Nephron progenitor cell (in vitro differentiated cells): ENCODE data around the gene EIF2S3B.
A peak's percentile ranks its signal among the peaks of the same experiment; 100 is the strongest.

Source experiments
- DNase-seq: peaks from one replicate; pipeline ENCODE4 v3.0.0; 2021
- H3K27ac Mint-ChIP-seq: 2 replicates; pipeline ENCODE4 v1.8.0; 2021; ENCODE audit warnings: mild to moderate bottlenecking, moderate library complexity, mixed read lengths
- H3K27me3 Mint-ChIP-seq: 2 replicates; pipeline ENCODE4 v1.8.0; 2021; ENCODE audit warnings: mild to moderate bottlenecking, low read depth, mixed read lengths; ENCODE audit not compliant: poor library complexity
- H3K36me3 Mint-ChIP-seq: 2 replicates; pipeline ENCODE4 v1.8.0; 2021; ENCODE audit warnings: low read depth, mixed read lengths
- H3K4me1 Mint-ChIP-seq: 2 replicates; pipeline ENCODE4 v1.8.0; 2021; ENCODE audit warnings: mixed read lengths
- H3K4me3 Mint-ChIP-seq: 2 replicates; pipeline ENCODE4 v1.8.0; 2021; ENCODE audit warnings: mild to moderate bottlenecking, moderate library complexity, mixed read lengths
- H3K9me3 Mint-ChIP-seq: 2 replicates; pipeline ENCODE4 v1.8.0; 2021; ENCODE audit warnings: mild to moderate bottlenecking, moderate library complexity, mixed read lengths
- TF ChIP-seq, protein P1 (sequence below): fragments of 200-600 bp; sonication (generic); IDR thresholded peaks from 2 replicates; pipeline ENCODE4 v1.5.0; 2021; ENCODE audit warnings: antibody characterized with exemption

EIF2S3B gene

DNA sequence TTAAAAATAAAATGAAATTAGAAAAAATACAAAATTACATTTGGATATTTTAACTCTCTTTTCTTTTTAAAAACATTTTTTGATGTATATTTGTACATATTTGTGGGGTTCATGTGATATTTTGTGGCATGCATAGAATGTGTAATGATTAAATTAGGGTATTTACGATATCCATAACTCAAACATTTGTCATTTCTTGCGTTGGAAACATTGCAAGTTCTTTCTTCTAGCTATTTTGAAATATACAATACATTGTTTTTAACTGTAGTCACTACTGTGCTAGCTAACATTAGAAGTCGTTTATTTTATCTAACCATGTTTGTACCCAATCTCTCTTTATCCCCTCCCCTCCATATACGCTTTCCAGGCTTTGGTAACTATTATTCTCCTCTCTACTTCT, 13.9 kb upstream of the EIF2S3B start:
- H3K4me1 Mint-ChIP-seq = no peaks in the 10 kb centered on the region
- TF ChIP-seq, protein P1, sequence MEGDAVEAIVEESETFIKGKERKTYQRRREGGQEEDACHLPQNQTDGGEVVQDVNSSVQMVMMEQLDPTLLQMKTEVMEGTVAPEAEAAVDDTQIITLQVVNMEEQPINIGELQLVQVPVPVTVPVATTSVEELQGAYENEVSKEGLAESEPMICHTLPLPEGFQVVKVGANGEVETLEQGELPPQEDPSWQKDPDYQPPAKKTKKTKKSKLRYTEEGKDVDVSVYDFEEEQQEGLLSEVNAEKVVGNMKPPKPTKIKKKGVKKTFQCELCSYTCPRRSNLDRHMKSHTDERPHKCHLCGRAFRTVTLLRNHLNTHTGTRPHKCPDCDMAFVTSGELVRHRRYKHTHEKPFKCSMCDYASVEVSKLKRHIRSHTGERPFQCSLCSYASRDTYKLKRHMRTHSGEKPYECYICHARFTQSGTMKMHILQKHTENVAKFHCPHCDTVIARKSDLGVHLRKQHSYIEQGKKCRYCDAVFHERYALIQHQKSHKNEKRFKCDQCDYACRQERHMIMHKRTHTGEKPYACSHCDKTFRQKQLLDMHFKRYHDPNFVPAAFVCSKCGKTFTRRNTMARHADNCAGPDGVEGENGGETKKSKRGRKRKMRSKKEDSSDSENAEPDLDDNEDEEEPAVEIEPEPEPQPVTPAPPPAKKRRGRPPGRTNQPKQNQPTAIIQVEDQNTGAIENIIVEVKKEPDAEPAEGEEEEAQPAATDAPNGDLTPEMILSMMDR = no peak
- DNase-seq = no peak
- H3K4me3 Mint-ChIP-seq = no peak overlapping the region
- H3K9me3 Mint-ChIP-seq = peaks cover 6% of the 10 kb centered on the region
- H3K27ac Mint-ChIP-seq = no peak overlapping the region
- no peaks in the 10 kb centered on the region for H3K36me3 Mint-ChIP-seq
- H3K27me3 Mint-ChIP-seq = no peaks in the 10 kb centered on the region

DNA sequence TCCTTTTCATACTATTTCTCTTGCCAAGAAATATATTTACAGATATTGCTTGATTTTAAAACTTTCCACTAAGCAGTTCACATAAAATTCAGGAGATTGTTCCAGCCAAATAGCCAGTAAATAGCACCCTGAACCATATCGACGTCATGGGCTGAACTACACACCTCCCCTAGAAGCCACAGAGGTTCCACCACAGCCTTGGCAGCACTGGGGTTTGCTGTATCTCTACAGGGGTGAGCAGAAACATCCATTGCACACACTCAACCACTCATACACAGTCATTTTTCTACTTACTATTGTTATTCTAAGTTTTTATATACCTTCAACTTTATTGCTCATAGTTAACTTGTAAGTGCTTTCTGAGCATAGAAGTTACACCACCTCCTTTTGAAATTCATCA, 8.1 kb upstream of the EIF2S3B start:
- H3K27ac Mint-ChIP-seq = no peak overlapping the region
- no peak for DNase-seq
- TF ChIP-seq, protein P1 = no peak
- no peaks in the 10 kb centered on the region for H3K27me3 Mint-ChIP-seq
- H3K9me3 Mint-ChIP-seq = peaks cover 8% of the 10 kb centered on the region
- H3K36me3 Mint-ChIP-seq = no peaks in the 10 kb centered on the region
- H3K4me3 Mint-ChIP-seq = no peak overlapping the region
- H3K4me1 Mint-ChIP-seq = no peaks in the 10 kb centered on the region

DNA sequence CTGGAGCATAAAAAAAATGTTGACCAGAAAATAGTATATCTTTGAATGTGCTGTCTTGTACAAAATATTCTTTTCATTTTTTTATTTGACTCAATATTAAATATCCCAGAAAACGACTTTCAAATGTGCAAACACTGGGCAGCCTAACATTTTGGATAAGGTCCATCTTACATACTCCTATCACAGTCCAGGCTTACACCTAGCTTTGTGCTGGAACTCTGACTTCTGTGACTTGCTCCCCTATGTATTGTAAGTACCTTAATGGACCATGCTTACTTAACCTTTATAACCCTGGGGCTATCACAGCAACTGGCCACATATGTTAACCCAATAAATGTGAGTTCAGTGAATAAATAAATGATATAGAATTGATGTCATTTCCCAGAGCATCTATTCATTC, 7.6 kb upstream of the EIF2S3B start:
- Mint-ChIP-seq H3K36me3 (no peaks in the 10 kb centered on the region), H3K27me3 (no peaks in the 10 kb centered on the region), H3K4me3 (no peak overlapping the region), H3K27ac (no peak overlapping the region), H3K9me3 (peaks cover 11% of the 10 kb centered on the region), H3K4me1 (no peaks in the 10 kb centered on the region)
- TF ChIP-seq, protein P1 = no peak
- no peak for DNase-seq

DNA sequence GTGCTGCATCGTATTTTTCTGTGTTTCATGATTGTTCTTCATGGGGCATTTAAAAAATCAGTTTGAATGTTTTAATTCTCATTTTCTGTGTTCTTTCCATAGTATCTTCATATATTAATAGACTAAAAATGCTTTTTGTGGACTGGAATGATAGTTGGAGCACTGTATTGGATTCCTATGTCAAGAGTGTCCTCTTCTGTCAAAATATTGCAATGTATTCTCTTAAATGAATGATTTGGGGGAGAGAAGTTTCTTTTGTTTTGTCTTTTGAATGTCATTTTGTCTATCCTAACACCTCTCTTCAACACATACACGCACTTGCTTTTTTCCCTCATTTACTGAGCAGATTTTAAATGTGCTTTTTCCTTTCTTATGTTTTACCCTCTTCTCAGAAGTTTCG, 4.7 kb upstream of the EIF2S3B start:
- TF ChIP-seq, protein P1 = no peak
- no peaks in the 10 kb centered on the region for H3K4me1 Mint-ChIP-seq
- H3K27ac Mint-ChIP-seq = peak overlapping the region; percentile 62
- H3K9me3 Mint-ChIP-seq = peaks cover 9% of the 10 kb centered on the region
- no peaks in the 10 kb centered on the region for H3K36me3 Mint-ChIP-seq
- H3K4me3 Mint-ChIP-seq = no peak overlapping the region
- DNase-seq = no peak
- H3K27me3 Mint-ChIP-seq = peaks cover 3% of the 10 kb centered on the region

DNA sequence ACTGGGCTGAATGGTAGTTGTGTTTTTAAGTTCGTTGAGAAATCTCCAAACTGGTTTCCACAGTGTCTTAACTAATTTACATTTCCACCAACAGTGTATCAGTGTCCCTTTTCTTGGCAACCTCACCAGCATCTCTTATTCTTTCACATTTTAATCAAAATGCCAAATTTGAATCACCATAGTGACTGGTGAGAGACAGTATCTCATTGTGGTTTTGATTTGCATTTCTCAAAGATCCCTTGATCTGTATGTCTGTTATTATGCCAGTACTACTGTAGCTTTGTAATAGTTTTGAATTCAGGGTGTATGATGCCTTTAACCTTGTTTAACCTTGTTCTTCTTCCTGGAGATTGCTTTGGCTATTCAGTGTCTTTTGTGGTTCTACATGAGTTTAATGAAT, 2.2 kb upstream of the EIF2S3B start:
- no peak overlapping the region for H3K4me3 Mint-ChIP-seq
- peaks cover 3% of the 10 kb centered on the region for H3K27me3 Mint-ChIP-seq
- no peak overlapping the region for H3K27ac Mint-ChIP-seq
- H3K4me1 Mint-ChIP-seq = no peaks in the 10 kb centered on the region
- DNase-seq = no peak
- peaks cover 16% of the 10 kb centered on the region for H3K9me3 Mint-ChIP-seq
- TF ChIP-seq, protein P1 = no peak
- no peaks in the 10 kb centered on the region for H3K36me3 Mint-ChIP-seq

DNA sequence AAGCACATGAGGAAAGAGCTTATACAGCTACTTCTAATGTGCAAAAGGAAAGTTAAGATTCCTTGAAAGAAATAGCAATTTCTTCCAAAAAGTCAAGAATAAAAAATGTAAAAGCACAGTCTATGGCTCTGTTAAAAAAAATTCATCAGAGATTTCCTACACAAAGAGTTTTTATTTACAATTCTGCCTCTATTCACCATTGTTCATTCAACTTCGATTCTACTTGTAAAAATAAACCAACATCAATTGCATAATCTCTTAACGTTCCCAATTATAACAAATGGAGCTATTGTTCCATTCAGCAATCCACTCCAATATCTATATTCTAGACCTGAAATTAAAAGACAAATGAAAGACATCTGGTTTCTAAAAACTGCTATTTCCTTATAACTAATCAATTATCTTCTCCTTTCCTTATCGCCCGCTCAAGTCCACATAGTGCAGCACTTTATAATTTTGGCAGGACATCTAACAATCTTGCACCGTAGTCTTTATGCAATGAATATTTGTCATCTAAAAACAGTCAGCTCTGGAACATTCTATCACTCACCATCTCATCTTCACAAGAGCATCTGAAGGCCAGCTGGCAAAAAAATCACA, 6.2 kb downstream of the EIF2S3B start:
- Mint-ChIP-seq H3K9me3 (peaks cover 5% of the 10 kb centered on the region), H3K4me1 (peaks cover 4% of the 10 kb centered on the region), H3K4me3 (no peak overlapping the region), H3K36me3 (no peaks in the 10 kb centered on the region), H3K27ac (no peak overlapping the region), H3K27me3 (no peaks in the 10 kb centered on the region)
- no peak for DNase-seq
- TF ChIP-seq, protein P1 = no peak
